ENCODE results near the gene LZTS3. TPM values are rescaled to one million over a fixed set of nuclear protein-coding genes. Genes with fewer than 3 reads are reported as not detected.
"Not testable (repeated sequence)": the region's sequence is repeated elsewhere in the genome, so short reads cannot be mapped to it uniquely, and the experiment has no call there.

LZTS3 gene
- total and polyA plus RNA-seq, 2 donors, result 1.1 to 4.2 TPM

DNA sequence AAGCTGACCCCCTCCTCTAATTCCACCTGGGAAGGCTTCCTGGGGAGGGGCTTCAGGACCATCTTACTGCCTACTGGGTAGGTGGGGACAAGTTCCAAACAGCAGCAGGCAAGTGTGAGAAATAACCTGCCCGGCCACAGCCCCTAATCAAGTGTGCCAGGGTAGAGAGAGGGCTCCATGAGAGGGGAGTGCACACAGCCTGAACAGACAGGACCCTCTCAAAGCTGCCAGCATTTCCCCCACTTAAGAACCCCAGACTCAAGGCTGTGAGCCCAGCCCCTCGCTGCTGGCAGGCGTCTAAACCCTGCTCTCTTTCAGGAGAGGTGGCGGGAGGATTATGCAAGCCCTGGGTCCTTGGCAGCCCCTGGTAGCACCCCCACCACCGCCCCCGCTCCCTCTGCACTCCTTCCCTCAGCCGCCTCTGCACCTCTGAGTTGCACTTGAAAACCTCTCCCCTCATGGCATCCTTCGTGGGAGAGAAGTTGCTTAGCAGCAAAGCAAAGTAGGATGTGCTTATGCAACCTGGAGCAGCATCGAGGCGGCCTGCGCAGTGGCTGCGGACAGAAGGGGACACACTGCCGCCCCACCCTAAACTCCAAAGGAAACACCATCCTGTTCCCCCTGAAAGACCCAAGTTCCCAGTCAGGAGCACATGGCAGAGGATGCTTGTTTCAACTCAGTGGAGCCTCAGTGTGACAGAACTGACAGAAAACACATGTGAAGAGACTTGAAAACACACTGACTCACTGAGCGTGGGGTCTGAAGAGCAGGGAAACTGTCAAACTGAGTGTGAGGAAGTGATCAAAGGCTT is 20.7 kb upstream of the LZTS3 start:
- WGBS, result 98% methylated on average over 14 of the region's 14 CpGs
- Histone ChIP-seq H3K27ac (ENCODE audit: low read depth in 1 of 2, low read length in 1 of 2) (no peak overlapping the region), H3K27me3 (ENCODE audit: control insufficient read depth in 2 of 2, insufficient read depth in 1 of 2, low read length in 1 of 2) (no peaks in the 10 kb centered on the region), H3K9me3 (ENCODE audit: control insufficient read depth in 2 of 2, insufficient read depth in 1 of 2, low read length in 1 of 2) (no peaks in the 10 kb centered on the region), H3K4me3 (ENCODE audit: low read length in 2 of 2) (no peak overlapping the region), H3K4me1 (ENCODE audit: control insufficient read depth in 2 of 2, insufficient read depth in 2 of 2, low read length in 2 of 2) (no peaks in the 10 kb centered on the region), H3K36me3 (ENCODE audit: control insufficient read depth in 2 of 2, insufficient read depth in 2 of 2, low read length in 1 of 2) (peaks cover 63 to 70% of the 10 kb centered on the region in 2 donors)
- DNase-seq (ENCODE audit: low read depth in 6 of 9, low spot score in 9 of 9), result no peak

DNA sequence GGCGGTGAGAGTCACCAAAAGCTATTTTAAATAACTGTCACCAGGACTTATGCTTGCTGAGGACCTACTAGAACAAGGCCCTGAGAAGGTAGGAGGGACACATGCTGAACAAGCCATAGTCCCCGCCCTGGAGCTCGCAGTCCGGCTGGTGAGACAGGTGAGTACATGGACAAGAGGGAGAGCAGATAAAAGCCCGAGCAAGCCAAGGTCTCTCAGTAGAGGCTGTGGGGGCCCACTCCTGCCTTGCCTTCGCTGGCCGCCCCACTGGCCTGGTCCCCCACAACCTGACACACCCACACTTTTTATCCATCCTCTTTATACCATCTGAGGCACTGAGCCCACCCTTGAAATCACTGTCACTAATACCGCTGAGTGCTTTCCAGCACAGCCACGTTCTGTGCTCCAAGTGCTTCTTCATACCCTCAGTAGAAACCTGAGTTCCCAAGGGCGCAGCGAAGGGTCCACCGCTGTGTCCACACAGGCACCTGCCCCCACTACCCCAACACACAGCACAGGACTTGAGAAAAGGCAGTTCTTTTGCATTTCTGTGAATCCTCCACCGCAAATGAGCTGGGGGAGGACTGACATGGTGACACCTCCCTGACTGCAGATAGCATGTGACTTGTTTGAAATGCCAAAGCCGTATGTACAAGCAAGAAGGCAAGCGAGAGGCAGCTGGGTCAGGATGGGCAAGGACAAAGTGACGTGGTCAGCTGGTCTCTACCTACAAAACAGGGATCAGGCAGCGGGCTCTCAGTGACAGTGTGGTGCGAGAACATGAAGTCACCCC is 19.1 kb upstream of the LZTS3 start:
- WGBS, result 98% methylated on average over 18 of the region's 18 CpGs
- H3K4me1 ChIP-seq (ENCODE audit: control insufficient read depth in 2 of 2, insufficient read depth in 2 of 2, low read length in 2 of 2), result no peaks in the 10 kb centered on the region
- no peak overlapping the region for H3K27ac ChIP-seq (ENCODE audit: low read depth in 1 of 2, low read length in 1 of 2)
- H3K4me3 ChIP-seq (ENCODE audit: low read length in 2 of 2), result no peak overlapping the region
- H3K36me3 ChIP-seq (ENCODE audit: control insufficient read depth in 2 of 2, insufficient read depth in 2 of 2, low read length in 1 of 2), result peaks cover 64% of the 10 kb centered on the region in 2 donors
- no peaks in the 10 kb centered on the region for H3K9me3 ChIP-seq (ENCODE audit: control insufficient read depth in 2 of 2, insufficient read depth in 1 of 2, low read length in 1 of 2)
- no peaks in the 10 kb centered on the region for H3K27me3 ChIP-seq (ENCODE audit: control insufficient read depth in 2 of 2, insufficient read depth in 1 of 2, low read length in 1 of 2)
- DNase-seq (ENCODE audit: low read depth in 6 of 9, low spot score in 9 of 9), result no peak

DNA sequence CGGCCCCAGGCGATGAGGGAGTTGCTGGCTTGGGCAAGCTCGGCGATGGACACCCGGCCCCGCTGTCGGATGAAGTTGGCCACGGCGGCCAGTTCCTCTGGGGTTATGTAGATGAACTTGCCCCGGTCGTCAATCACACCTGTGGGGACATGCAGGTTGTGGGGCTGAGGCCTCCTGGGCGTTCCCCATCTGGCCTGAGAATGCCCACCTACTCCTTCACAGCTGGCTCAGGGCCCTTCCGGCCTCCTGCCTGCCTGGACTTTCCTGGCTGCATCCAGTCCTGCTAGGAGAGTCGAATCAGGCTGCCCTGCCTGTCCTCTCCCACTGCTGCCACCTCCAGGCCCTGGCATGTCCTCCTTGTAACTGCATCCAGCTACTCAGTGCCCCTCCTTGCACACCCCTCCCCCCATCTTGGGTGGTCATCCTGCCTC is 17.3 kb upstream of the LZTS3 start:
- Histone ChIP-seq H3K4me3 (ENCODE audit: low read length in 2 of 2) (no peak overlapping the region), H3K9me3 (ENCODE audit: control insufficient read depth in 2 of 2, insufficient read depth in 1 of 2, low read length in 1 of 2) (no peaks in the 10 kb centered on the region), H3K4me1 (ENCODE audit: control insufficient read depth in 2 of 2, insufficient read depth in 2 of 2, low read length in 2 of 2) (no peaks in the 10 kb centered on the region), H3K27me3 (ENCODE audit: control insufficient read depth in 2 of 2, insufficient read depth in 1 of 2, low read length in 1 of 2) (no peaks in the 10 kb centered on the region), H3K36me3 (ENCODE audit: control insufficient read depth in 2 of 2, insufficient read depth in 2 of 2, low read length in 1 of 2) (peaks cover 56 to 60% of the 10 kb centered on the region in 2 donors), H3K27ac (ENCODE audit: low read depth in 1 of 2, low read length in 1 of 2) (no peak overlapping the region)
- DNase-seq (ENCODE audit: low read depth in 6 of 9, low spot score in 9 of 9), result no peak
- 97% methylated on average over 14 of the region's 14 CpGs for WGBS

DNA sequence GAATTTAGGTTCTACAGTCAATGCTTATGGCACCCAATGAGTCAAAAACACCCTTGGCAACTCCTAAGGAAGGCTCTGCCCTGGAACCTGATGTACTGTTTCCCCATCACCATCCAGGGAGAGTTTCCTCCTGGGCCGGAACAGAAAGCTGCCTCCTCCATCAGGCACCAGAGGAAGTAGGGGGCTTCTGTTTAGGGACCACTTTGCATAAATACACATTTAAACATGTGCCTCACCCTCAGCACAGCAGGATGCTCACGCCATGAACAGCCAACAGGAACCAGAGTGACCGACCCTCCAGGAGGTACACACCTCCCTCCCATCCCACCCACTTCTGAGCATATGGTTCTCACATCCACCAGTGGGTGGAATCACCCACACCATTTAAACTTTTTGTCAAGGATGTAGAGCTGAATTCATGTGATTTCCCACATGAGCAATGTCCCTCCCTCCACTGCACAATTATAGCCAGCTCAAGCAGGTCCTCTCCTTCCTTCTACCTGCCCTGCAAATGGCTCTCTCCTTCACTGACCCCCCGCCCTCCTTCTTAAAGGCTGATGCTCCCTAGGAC is 16.3 kb upstream of the LZTS3 start:
- no peak overlapping the region for H3K4me3 ChIP-seq (ENCODE audit: low read length in 2 of 2)
- DNase-seq (ENCODE audit: low read depth in 6 of 9, low spot score in 9 of 9), result no peak
- H3K4me1 ChIP-seq (ENCODE audit: control insufficient read depth in 2 of 2, insufficient read depth in 2 of 2, low read length in 2 of 2), result no peaks in the 10 kb centered on the region
- H3K27me3 ChIP-seq (ENCODE audit: control insufficient read depth in 2 of 2, insufficient read depth in 1 of 2, low read length in 1 of 2), result no peaks in the 10 kb centered on the region
- H3K9me3 ChIP-seq (ENCODE audit: control insufficient read depth in 2 of 2, insufficient read depth in 1 of 2, low read length in 1 of 2), result no peaks in the 10 kb centered on the region
- 95% methylated on average over 4 of the region's 4 CpGs for WGBS
- peaks cover 45 to 50% of the 10 kb centered on the region in 2 donors for H3K36me3 ChIP-seq (ENCODE audit: control insufficient read depth in 2 of 2, insufficient read depth in 2 of 2, low read length in 1 of 2)
- H3K27ac ChIP-seq (ENCODE audit: low read depth in 1 of 2, low read length in 1 of 2), result no peak overlapping the region

DNA sequence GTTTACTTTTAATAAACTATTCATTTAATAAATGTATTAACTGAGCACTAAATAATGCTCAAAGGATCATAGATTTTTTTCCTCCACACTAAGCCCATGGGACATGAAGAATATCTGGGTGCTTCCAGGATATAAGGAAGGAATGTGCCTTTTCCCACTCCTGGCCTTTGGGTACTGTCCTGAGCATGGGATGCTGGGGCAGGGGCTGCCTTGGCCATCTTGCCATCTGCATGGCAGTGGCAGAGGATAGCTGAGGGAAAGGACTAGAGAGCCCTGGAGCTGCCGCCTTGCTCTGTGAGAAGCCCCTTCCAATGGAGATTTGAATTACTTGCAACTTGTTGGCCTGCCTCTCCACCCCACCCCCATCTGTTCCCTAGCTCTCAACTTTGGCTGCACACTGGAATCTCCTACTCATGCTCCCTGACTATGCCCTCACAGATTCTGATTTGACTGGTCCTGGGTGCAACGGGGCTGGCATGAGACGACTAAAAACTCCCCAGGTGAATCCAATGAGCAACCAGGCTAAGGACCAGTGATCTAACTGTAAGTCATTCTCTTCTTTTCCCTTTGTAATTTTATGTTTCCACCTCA is 15.6 kb upstream of the LZTS3 start:
- H3K4me3 ChIP-seq (ENCODE audit: low read length in 2 of 2), result no peak overlapping the region
- no peaks in the 10 kb centered on the region for H3K27me3 ChIP-seq (ENCODE audit: control insufficient read depth in 2 of 2, insufficient read depth in 1 of 2, low read length in 1 of 2)
- DNase-seq (ENCODE audit: low read depth in 6 of 9, low spot score in 9 of 9), result no peak
- no peak overlapping the region for H3K27ac ChIP-seq (ENCODE audit: low read depth in 1 of 2, low read length in 1 of 2)
- WGBS, result 99% methylated on average over 3 of the region's 3 CpGs
- H3K4me1 ChIP-seq (ENCODE audit: control insufficient read depth in 2 of 2, insufficient read depth in 2 of 2, low read length in 2 of 2), result no peaks in the 10 kb centered on the region
- H3K9me3 ChIP-seq (ENCODE audit: control insufficient read depth in 2 of 2, insufficient read depth in 1 of 2, low read length in 1 of 2), result no peaks in the 10 kb centered on the region
- H3K36me3 ChIP-seq (ENCODE audit: control insufficient read depth in 2 of 2, insufficient read depth in 2 of 2, low read length in 1 of 2), result peaks cover 38 to 43% of the 10 kb centered on the region in 2 donors

DNA sequence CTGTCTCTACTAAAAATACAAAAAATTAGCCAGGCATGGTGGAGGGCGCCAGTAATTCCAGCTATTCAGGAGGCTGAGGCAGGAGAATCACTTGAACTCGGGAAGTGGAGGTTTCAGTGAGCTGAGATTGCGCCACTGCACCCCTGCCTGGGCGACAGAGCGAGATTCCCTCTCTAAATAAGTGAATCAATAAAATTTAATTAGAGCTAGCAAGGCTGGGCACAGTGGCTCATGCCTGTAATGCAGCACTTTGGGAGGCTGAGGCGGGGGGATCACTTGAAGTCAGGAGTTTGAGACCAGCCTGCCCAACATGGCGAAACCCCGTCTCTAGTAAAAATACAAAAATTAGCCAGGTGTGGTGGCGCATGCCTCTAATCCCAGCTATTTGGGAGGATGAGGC is 14.5 kb upstream of the LZTS3 start:
- not testable (repeated sequence) for H3K27ac ChIP-seq (ENCODE audit: low read depth in 1 of 2, low read length in 1 of 2); H3K9me3 ChIP-seq (ENCODE audit: control insufficient read depth in 2 of 2, insufficient read depth in 1 of 2, low read length in 1 of 2); H3K4me3 ChIP-seq (ENCODE audit: low read length in 2 of 2); DNase-seq (ENCODE audit: low read depth in 6 of 9, low spot score in 9 of 9); H3K27me3 ChIP-seq (ENCODE audit: control insufficient read depth in 2 of 2, insufficient read depth in 1 of 2, low read length in 1 of 2); H3K4me1 ChIP-seq (ENCODE audit: control insufficient read depth in 2 of 2, insufficient read depth in 2 of 2, low read length in 2 of 2)
- WGBS, result 96% methylated on average over 9 of the region's 9 CpGs
- peaks cover 30 to 37% of the 10 kb centered on the region in 2 donors for H3K36me3 ChIP-seq (ENCODE audit: control insufficient read depth in 2 of 2, insufficient read depth in 2 of 2, low read length in 1 of 2)

DNA sequence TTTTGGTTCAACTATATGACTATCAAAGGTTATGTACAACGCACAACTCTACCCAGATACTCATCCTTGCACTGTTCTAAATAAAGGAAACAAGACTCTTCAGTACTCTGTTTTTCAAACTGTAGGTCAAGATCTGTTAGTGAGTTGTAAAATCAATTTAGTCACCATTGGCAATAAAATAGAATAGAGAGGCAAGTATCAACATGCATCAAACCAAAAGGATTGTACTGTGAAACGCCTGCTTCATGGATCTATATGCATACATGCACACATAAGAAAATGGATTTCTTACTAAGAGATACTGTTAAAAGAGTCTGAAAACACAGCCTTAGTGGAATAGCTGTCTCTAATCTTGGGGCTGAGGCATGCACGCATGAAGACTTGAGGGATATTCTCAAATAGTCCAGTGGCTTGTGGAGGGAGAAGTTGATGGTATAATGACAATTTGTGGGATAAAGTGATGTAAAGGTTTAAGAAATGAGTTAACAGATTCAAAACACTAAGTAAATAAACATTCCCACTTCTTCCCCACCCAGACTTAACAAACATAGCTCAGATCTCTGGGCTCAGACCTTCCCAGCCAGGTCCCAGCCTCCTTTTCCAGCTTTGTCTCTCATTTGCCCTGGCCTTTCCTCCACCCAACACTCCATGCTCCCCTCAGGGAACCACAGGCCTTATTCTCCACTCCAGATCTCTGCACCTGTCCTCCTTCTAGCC is 10.7 kb upstream of the LZTS3 start:
- no peaks in the 10 kb centered on the region for H3K4me1 ChIP-seq (ENCODE audit: control insufficient read depth in 2 of 2, insufficient read depth in 2 of 2, low read length in 2 of 2)
- peaks cover 0 to 1% of the 10 kb centered on the region in 2 donors for H3K36me3 ChIP-seq (ENCODE audit: control insufficient read depth in 2 of 2, insufficient read depth in 2 of 2, low read length in 1 of 2)
- H3K4me3 ChIP-seq (ENCODE audit: low read length in 2 of 2), result no peak overlapping the region
- no peaks in the 10 kb centered on the region for H3K27me3 ChIP-seq (ENCODE audit: control insufficient read depth in 2 of 2, insufficient read depth in 1 of 2, low read length in 1 of 2)
- no peaks in the 10 kb centered on the region for H3K9me3 ChIP-seq (ENCODE audit: control insufficient read depth in 2 of 2, insufficient read depth in 1 of 2, low read length in 1 of 2)
- H3K27ac ChIP-seq (ENCODE audit: low read depth in 1 of 2, low read length in 1 of 2), result no peak overlapping the region
- WGBS, result 97% methylated on average over 3 of the region's 3 CpGs
- DNase-seq (ENCODE audit: low read depth in 6 of 9, low spot score in 9 of 9), result no peak

DNA sequence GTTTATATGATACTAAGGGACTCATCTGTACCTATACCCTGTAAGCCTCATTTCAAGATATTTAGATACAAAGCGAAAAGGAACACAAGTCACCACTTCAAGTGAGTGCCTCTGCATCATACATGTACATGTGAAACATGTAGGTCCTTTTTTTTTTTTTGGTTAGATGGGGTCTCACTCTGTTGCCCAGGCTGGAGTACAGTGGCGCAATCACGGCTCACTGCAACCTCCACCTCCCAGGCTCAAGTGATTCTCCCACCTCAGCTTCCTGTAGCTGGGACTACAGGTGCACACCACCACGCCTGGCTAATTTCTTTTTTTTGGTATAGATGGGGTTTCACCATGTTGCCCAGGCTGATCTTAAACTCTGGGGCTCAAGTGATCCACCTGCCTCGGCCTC is 9.1 kb upstream of the LZTS3 start:
- WGBS, result 97% methylated on average over 5 of the region's 5 CpGs

More for the DNA sequence above, 9.1 kb upstream of the LZTS3 start:
- not testable (repeated sequence) for DNase-seq (ENCODE audit: low read depth in 6 of 9, low spot score in 9 of 9); H3K4me3 ChIP-seq (ENCODE audit: low read length in 2 of 2); H3K9me3 ChIP-seq (ENCODE audit: control insufficient read depth in 2 of 2, insufficient read depth in 1 of 2, low read length in 1 of 2); H3K36me3 ChIP-seq (ENCODE audit: control insufficient read depth in 2 of 2, insufficient read depth in 2 of 2, low read length in 1 of 2); H3K27me3 ChIP-seq (ENCODE audit: control insufficient read depth in 2 of 2, insufficient read depth in 1 of 2, low read length in 1 of 2); H3K27ac ChIP-seq (ENCODE audit: low read depth in 1 of 2, low read length in 1 of 2); H3K4me1 ChIP-seq (ENCODE audit: control insufficient read depth in 2 of 2, insufficient read depth in 2 of 2, low read length in 2 of 2)
